Upper lobe of left lung (tissue), 4 donors: Measurements from ENCODE around the gene ITGBL1.

Experiments used
- POLR2AphosphoS5 ChIP-seq, 2 donors: sonication (generic); formaldehyde crosslinking; IDR thresholded peaks; one replicate each; pipeline ENCODE4 v1.5.1; 2017; ENCODE audit warnings: antibody characterized with exemption in 2 of 2
- TF ChIP-seq, protein P1 (sequence below), 6 experiments: fragments of 450-650 bp in 4 of 6; fragments of 200-600 bp in 2 of 6; sonication (generic) in 2 of 6; IDR thresholded peaks; one replicate each; pipeline ENCODE4 v1.5.1; 2016 to 2019; ENCODE audit warnings: antibody characterized with exemption in 6 of 6

DNA sequence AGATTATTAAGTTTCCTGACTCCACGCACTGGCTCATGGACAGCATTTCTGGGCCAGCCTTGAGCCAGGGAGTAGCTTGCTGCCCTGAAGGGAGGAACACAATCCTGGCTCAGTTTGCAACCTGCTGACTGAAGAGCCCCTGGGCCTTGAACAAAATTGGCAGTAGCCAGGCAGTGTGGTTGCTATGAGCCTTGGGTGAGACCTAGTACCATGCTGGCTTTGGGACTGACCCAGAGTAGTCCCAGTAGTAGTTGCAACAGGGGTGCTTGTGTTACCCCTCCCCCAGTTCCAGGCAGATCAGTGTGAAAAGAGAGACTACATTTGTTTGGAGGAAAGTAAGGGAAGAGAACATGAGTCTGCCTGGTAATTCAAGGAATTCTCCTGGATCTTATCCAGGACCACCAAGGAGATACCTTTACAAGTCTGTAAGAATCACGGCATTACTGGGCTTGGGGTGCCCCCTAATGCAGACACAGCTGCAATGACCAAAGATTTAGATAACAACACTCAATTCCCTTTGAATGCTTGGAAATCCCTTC lies 22.0 kb downstream of the ITGBL1 start:
- TF ChIP-seq, protein P1, sequence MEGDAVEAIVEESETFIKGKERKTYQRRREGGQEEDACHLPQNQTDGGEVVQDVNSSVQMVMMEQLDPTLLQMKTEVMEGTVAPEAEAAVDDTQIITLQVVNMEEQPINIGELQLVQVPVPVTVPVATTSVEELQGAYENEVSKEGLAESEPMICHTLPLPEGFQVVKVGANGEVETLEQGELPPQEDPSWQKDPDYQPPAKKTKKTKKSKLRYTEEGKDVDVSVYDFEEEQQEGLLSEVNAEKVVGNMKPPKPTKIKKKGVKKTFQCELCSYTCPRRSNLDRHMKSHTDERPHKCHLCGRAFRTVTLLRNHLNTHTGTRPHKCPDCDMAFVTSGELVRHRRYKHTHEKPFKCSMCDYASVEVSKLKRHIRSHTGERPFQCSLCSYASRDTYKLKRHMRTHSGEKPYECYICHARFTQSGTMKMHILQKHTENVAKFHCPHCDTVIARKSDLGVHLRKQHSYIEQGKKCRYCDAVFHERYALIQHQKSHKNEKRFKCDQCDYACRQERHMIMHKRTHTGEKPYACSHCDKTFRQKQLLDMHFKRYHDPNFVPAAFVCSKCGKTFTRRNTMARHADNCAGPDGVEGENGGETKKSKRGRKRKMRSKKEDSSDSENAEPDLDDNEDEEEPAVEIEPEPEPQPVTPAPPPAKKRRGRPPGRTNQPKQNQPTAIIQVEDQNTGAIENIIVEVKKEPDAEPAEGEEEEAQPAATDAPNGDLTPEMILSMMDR (IDR thresholded peaks at IDR 0.05), result no peak
- no peak for TF ChIP-seq POLR2AphosphoS5 (IDR thresholded peaks at IDR 0.05)
